Measurements from ENCODE around the gene P3H3.

Gene P3H3

GRCh38 chr12:6827437-6827911, 733 bp upstream of the P3H3 start:
- peak; percentile 95 for DNase-seq (ENCODE audit: low spot score)

- peak; percentile 74 for DNase-seq (ENCODE audit: low spot score)
Measured at GRCh38 chr12:6828781-6829535, 751 bp downstream of the P3H3 start.

DNA sequence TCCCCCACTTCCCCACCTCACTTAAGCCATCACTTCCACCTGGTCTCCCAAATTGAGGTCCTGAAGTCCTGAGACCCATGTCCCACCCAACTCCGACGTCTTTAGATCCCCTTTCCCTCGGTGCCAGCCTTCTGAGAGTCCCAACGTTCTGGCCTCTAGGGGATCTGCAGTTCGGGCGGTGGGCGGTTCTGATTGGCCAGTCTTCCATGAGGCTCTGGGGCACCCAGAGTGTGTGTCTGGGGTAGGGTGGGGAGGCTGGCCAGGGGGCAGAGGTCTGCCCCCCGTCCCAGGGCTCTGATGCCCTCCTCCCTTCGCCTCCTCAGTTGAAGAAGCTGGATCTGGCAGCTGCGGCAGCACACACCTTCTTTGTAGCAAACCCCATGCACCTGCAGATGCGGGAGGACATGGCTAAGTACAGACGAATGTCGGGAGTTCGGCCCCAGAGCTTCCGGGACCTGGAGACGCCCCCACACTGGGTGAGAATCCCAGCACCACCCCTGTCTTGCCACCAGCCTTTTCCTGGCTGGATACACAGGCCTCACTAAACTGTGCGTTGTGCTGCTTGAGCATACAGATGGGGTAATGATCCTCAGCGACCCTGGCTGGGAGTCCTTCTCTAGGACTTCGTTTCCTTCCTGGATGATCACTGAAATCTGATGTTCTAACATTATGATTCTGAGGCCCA, 1.5 kb downstream of the P3H3 start:
- peak; percentile 86 for DNase-seq (ENCODE audit: low spot score)

DNA sequence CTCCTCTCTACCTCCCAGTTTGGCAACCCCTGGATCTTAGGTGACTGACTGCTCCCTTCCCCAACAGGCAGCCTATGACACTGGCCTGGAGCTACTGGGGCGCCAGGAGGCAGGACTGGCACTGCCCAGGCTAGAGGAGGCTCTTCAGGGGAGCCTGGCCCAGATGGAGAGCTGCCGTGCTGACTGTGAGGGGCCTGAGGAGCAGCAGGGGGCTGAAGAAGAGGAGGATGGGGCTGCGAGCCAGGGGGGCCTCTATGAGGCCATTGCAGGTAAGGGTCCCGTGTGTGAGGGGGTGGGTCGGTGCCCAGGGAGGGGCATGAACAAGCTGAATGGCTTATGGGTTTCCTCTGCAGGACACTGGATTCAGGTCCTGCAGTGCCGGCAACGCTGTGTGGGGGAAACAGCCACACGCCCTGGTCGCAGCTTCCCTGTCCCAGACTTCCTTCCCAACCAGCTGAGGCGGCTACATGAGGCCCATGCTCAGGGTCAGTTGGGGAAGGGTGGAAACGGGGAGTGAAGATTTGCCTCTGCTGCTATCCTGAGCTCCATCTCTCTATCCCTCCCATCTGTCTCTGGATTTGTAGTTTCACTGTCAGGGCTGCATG, 2.2 kb downstream of the P3H3 start:
- DNase-seq (ENCODE audit: low spot score), result no peak

- DNase-seq (ENCODE audit: low spot score), result no peak
Measured at GRCh38 chr12:6830999-6831398, 2.8 kb downstream of the P3H3 start.

DNA sequence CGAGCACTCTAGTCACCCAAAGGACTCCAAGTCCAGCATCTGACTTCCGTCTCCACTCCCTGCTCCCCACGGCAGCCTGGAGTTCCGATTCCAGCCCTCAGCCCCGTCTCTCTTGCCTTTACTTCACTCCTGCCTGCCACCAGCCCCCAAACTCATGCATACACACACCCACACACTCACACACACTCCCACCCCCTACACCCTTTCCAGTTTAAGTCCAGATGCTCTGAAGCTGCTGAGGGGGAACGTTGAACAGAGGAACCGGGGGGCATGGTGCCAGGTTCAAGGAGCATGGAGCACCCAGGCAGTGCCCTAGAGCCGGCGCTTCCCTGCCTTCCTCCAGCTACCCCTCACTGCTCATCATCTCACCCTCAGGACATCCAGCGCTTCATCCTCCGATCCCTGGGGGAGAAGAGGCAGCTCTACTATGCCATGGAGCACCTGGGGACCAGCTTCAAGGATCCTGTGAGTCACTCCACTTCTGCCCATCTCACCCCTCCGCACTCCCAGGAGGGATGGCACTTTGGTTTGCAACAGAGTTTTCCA, 3.3 kb downstream of the P3H3 start:
- DNase-seq (ENCODE audit: low spot score), result no peak

DNA sequence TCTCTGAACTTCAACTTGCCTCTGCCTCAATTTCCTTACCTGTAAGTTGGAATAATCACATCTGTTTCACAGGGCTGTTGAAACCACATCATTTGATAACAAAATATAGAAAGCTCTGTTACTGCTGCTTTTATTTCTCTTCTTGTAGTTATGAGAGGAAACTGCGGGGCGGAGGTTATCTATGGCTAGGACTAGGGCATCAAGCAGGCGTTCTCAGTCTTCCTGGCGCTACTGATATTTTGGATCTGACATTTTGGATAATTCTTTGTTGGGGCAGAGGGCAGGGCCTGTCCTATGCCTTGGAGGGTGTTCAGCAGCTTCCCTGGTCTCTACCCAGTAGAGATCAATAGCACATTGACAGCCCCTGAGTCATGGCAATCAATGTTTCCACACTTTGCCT, 3.9 kb downstream of the P3H3 start:
- no peak for DNase-seq (ENCODE audit: low spot score)

- no peak for DNase-seq (ENCODE audit: low spot score)
Measured at GRCh38 chr12:6833189-6833890, 5.1 kb downstream of the P3H3 start.

GRCh38 chr12:6834254-6834653, 6.0 kb downstream of the P3H3 start:
- DNase-seq (ENCODE audit: low spot score), result no peak

GRCh38 chr12:6834873-6835272, 6.7 kb downstream of the P3H3 start:
- no peak for DNase-seq (ENCODE audit: low spot score)

GRCh38 chr12:6836851-6837250, 8.6 kb downstream of the P3H3 start:
- DNase-seq (ENCODE audit: low spot score), result no peak

DNA sequence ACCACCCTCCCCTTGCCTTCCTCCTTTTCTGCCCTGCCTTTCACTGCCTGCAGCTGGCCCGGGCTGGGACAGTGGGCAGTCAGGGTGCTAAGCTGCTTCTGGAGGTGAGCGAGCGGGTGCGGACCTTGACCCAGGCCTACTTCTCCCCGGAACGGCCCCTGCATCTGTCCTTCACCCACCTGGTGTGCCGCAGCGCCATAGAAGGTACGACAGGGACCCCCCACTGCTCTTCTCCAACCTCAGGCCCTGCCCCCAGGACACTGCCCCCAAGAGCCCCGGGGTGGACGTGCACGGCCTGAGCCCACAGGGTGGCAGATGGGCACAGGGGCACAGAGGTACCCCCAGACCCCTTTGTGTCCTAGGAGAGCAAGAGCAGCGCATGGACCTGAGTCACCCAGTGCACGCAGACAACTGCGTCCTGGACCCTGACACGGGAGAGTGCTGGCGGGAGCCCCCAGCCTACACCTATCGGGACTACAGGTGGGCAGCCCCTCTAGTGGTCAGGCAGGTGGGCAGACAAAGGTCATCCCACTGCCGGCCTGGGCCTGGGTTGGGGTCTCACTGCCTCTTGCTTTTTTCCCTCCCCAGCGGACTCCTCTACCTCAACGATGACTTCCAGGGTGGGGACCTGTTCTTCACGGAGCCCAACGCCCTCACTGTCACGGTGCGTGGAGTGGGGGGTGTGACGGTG, 9.3 kb downstream of the P3H3 start:
- no peak for DNase-seq (ENCODE audit: low spot score)

- DNase-seq (ENCODE audit: low spot score), result no peak
Measured at GRCh38 chr12:6838854-6839253, 10.6 kb downstream of the P3H3 start.

GRCh38 chr12:6839482-6840201, 11.4 kb downstream of the P3H3 start:
- no peak for DNase-seq (ENCODE audit: low spot score)

GRCh38 chr12:6840330-6840729, 12.1 kb downstream of the P3H3 start:
- DNase-seq (ENCODE audit: low spot score), result no peak

DNA sequence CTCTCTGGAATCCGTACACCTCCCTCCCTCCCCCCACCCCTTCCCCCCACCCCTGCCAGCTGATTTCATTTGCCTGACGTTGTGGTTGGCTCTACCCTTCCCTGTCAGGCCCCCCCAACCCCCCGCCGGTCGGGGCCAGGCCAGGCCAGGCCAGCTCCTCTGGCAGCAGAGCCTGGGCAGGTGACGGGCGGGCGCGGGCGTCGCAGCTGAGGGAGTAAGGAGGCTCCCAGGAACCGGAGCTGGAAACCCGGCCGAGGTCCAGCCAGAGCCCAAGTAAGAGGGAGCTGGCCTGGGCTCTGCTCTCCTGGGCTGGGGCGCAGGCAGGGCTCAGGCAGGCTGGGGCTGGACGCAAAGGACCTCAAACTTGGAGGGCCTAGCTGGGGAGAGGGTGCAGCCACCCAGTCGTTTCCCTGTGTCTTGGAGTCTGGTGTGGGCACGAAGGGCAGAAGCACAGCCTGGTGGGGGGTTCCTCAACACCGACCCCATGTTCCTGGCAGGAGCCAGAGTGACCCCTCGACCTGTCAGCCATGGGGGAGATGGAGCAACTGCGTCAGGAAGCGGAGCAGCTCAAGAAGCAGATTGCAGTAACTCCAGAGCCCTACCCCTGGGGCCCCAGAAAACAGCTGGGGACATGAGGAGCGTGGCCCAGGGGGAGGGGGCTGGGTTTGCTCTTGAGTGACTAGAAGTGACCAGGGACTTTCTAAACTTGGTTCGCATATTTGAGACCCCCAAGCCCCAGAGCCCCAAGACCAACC, 12.7 kb downstream of the P3H3 start, which contains the start of gene GNB3:
Gene GNB3, plus strand, starts transcription at position 165 of the 755 bp plus-strand sequence. Its CDS starts 363 bp downstream, at position 528.
- no peak for DNase-seq (ENCODE audit: low spot score)

GRCh38 chr12:6842075-6842474, 13.9 kb downstream of the P3H3 start:
- DNase-seq (ENCODE audit: low spot score), result no peak

- DNase-seq (ENCODE audit: low spot score), result peak; percentile 59
Measured at GRCh38 chr12:6843118-6843902, 15.1 kb downstream of the P3H3 start.

GRCh38 chr12:6845395-6845794, 17.2 kb downstream of the P3H3 start:
- no peak for DNase-seq (ENCODE audit: low spot score)
